Vagina (tissue), 2 donors: ENCODE measurements around the gene B9D2. TPM values are rescaled to one million over a fixed set of nuclear protein-coding genes. Genes with fewer than 3 reads are reported as not detected.

Experiments
- DNase-seq, 2 donors: peaks; one replicate each; pipeline ENCODE4 v3.0.0-alpha.2; 2017; ENCODE audit errors: extremely low spot score in 2 of 2
- H3K27ac ChIP-seq: fragments of 200-600 bp; sonication (generic); one replicate; pipeline ENCODE4 v1.5.1; 2019
- H3K27me3 ChIP-seq: fragments of 200-600 bp; sonication (generic); one replicate; pipeline ENCODE4 v1.5.1; 2019
- H3K36me3 ChIP-seq, 2 donors: fragments of 200-600 bp; sonication (generic); one replicate each; pipeline ENCODE4 v1.5.1; 2017 to 2019
- H3K4me1 ChIP-seq: fragments of 200-600 bp; sonication (generic); one replicate; pipeline ENCODE4 v1.5.1; 2019
- H3K4me3 ChIP-seq, 2 donors: fragments of 200-600 bp; sonication (generic); 1 replicate in 1 of 2; 2 replicates in 1 of 2; pipeline ENCODE4 v1.5.1; 2016 to 2019
- H3K9me3 ChIP-seq: fragments of 200-600 bp; sonication (generic); one replicate; pipeline ENCODE4 v1.5.1; 2019
- POLR2A ChIP-seq, 2 donors: fragments of 450-650 bp; IDR thresholded peaks; one replicate each; pipeline ENCODE4 v1.6.1; 2017; ENCODE audit warnings: antibody characterized with exemption in 2 of 2, mild to moderate bottlenecking in 2 of 2, moderate library complexity in 2 of 2
- POLR2AphosphoS5 ChIP-seq, 2 donors: sonication (generic); formaldehyde crosslinking; IDR thresholded peaks; one replicate each; pipeline ENCODE4 v1.9.0; 2017; ENCODE audit warnings: antibody characterized with exemption in 2 of 2, mild to moderate bottlenecking in 2 of 2, low read depth in 1 of 2; ENCODE audit not compliant: insufficient read depth in 1 of 2
- intact Hi-C: fragments of 100-400 bp; cut with DNase I; formaldehyde crosslinking; loops from one replicate; pipeline ENCODE4 v1.15.1; 2023
- total RNA-seq: library from RNA; depleted of rRNA; stranded (reverse); fragments of >200 nt; gene quantifications from one replicate; pipeline ENCODE4 v1.2.3, GENCODE V29; 2016
- TF ChIP-seq, protein P1 (sequence below), 3 experiments: fragments of 450-650 bp in 2 of 3; fragments of 200-600 bp in 1 of 3; sonication (generic) in 1 of 3; IDR thresholded peaks; one replicate each; pipeline ENCODE4 v1.5.1; 2017 to 2019; ENCODE audit warnings: antibody characterized with exemption in 3 of 3, mild to moderate bottlenecking in 2 of 3, moderate library complexity in 2 of 3

B9D2 gene
- total RNA-seq, 1 donor from 2014 or later, result not detected

DNA sequence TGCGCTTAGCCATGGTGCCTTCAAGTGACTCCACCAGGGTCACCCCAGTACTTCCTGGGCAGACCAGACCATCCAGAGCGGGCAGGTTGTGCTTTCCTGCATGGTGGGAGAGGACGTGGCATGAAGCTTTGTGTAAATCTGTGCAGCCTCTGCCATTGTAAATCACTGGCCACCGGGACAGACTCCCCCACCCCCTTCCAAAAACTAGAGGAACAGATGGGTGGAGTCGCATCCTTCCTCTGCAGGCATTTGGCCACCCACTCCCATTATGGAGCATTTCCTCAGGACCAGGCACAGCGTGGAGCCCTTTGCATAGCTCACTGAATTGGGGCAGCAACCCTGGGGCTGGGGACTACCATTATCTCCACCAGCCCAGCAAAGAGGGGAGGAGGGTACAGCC lies 41.8 kb upstream of the B9D2 start:
- peaks cover 0 to 4% of the 10 kb centered on the region in 2 donors for H3K36me3 ChIP-seq
- peak overlapping the region; percentile 72 for H3K27ac ChIP-seq
- no peaks in the 10 kb centered on the region for H3K9me3 ChIP-seq
- DNase-seq, result no peak
- intact Hi-C loops, result no loop called here
- H3K4me3 ChIP-seq, result no peak overlapping the region
- peaks cover 46% of the 10 kb centered on the region for H3K4me1 ChIP-seq
- no peaks in the 10 kb centered on the region for H3K27me3 ChIP-seq
- TF ChIP-seq POLR2AphosphoS5 (IDR thresholded peaks at IDR 0.05; ENCODE audit: insufficient read depth in 1 of 2, low read depth in 1 of 2) (no peak), POLR2A (IDR thresholded peaks at IDR 0.05) (no peak)
- TF ChIP-seq, protein P1, sequence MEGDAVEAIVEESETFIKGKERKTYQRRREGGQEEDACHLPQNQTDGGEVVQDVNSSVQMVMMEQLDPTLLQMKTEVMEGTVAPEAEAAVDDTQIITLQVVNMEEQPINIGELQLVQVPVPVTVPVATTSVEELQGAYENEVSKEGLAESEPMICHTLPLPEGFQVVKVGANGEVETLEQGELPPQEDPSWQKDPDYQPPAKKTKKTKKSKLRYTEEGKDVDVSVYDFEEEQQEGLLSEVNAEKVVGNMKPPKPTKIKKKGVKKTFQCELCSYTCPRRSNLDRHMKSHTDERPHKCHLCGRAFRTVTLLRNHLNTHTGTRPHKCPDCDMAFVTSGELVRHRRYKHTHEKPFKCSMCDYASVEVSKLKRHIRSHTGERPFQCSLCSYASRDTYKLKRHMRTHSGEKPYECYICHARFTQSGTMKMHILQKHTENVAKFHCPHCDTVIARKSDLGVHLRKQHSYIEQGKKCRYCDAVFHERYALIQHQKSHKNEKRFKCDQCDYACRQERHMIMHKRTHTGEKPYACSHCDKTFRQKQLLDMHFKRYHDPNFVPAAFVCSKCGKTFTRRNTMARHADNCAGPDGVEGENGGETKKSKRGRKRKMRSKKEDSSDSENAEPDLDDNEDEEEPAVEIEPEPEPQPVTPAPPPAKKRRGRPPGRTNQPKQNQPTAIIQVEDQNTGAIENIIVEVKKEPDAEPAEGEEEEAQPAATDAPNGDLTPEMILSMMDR (IDR thresholded peaks at IDR 0.05), result no peak

DNA sequence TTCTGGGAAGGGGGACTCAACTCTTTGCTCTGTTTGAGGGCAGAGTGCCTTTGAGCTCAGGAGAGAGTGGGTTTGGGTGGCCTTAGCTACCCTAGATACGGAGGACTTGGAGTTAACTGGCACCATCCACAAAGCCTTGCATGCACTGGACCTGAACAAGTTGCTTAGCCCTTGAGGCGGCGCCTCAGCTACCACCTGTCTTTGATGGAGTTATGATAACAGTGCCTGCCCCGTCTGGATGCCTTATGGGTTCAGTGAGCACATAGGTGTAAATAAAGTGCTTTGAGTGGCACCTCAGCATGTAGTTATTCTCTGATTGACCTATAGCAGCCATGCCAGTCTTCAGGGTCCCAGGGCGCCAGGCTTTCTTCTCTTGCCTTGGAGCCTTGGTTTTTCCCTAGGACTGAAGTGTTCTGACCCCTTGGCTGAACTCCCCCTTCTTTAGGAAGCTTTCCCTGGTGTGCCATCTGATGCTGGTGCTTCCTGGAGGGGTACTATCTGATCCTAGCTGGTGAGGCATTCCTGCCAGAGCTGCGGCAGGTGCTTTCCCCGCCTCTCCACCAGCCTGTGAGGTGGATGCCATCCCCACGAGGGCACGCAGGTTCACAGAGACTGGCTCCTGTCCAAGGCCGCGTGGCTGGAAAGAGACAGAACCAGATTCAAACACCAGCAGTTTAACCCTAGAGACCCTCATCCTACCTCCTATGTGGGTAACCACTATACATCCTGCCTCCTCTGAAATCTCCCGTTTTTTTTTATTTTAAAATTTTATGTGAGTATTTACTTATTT lies 39.4 kb upstream of the B9D2 start:
- H3K4me3 ChIP-seq, result no peak overlapping the region
- H3K9me3 ChIP-seq, result no peaks in the 10 kb centered on the region
- intact Hi-C loops, result no loop called here
- DNase-seq, result no peak
- no peaks in the 10 kb centered on the region for H3K36me3 ChIP-seq
- peak overlapping the region; percentile 39 for H3K27ac ChIP-seq
- peaks cover 60% of the 10 kb centered on the region for H3K4me1 ChIP-seq
- H3K27me3 ChIP-seq, result no peaks in the 10 kb centered on the region
- TF ChIP-seq POLR2A (IDR thresholded peaks at IDR 0.05), result no peak
- TF ChIP-seq, protein P1 (IDR thresholded peaks at IDR 0.05), result no peak
- TF ChIP-seq POLR2AphosphoS5 (IDR thresholded peaks at IDR 0.05; ENCODE audit: insufficient read depth in 1 of 2, low read depth in 1 of 2), result no peak

DNA sequence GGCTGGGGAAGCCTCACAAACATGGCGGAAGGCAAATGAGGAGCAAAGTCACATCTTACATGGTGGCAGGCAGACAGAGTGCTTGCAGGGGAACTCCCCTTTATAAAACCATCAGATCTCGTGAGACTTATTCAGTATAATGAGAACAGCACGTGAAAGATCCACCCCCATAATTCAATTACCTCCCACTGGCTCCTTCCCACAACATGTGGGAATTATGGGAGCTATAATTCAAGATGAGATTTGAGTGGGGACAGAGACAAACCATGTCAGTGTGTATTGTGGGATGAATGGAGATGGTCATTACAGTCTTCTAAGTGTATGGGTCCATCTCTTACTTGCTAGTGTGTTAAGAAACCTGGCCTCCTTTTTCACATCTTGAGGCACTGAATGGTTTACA lies 38.1 kb upstream of the B9D2 start:
- H3K4me3 ChIP-seq, result no peak overlapping the region
- no peak for DNase-seq
- no peaks in the 10 kb centered on the region for H3K27me3 ChIP-seq
- peak overlapping the region; percentile 36 for H3K27ac ChIP-seq
- H3K36me3 ChIP-seq, result no peaks in the 10 kb centered on the region
- intact Hi-C loops, result no loop called here
- TF ChIP-seq POLR2A (IDR thresholded peaks at IDR 0.05) (no peak), POLR2AphosphoS5 (IDR thresholded peaks at IDR 0.05; ENCODE audit: insufficient read depth in 1 of 2, low read depth in 1 of 2) (no peak)
- TF ChIP-seq, protein P1 (IDR thresholded peaks at IDR 0.05), result no peak
- peaks cover 61% of the 10 kb centered on the region for H3K4me1 ChIP-seq
- H3K9me3 ChIP-seq, result no peaks in the 10 kb centered on the region

DNA sequence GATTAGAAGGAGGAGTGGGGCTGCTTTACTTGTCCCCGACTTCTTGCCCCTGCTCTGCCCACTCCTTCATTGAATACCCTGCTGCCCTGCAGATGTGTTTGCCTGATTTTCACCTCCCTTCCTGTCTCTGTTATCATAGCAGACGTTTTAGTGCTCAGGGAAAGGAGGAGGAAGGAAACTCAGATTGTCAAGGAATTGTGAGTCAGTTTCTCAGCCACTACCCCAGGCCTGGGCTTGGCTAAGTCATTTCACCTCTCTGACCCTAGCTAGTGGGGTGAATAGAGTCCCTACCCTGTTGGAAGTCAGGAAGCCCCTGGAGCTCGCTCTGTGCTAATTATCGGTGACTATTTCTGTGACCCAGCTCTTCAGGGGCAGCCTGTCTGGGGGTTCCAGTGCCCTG lies 37.5 kb upstream of the B9D2 start:
- peak overlapping the region; percentile 36 for H3K27ac ChIP-seq
- intact Hi-C loops, result no loop called here
- no peaks in the 10 kb centered on the region for H3K9me3 ChIP-seq
- DNase-seq, result no peak
- no peak overlapping the region for H3K4me3 ChIP-seq
- no peaks in the 10 kb centered on the region for H3K36me3 ChIP-seq
- H3K4me1 ChIP-seq, result peaks cover 66% of the 10 kb centered on the region
- TF ChIP-seq POLR2AphosphoS5 (IDR thresholded peaks at IDR 0.05; ENCODE audit: insufficient read depth in 1 of 2, low read depth in 1 of 2), result no peak
- no peak for TF ChIP-seq POLR2A (IDR thresholded peaks at IDR 0.05)
- TF ChIP-seq, protein P1 (IDR thresholded peaks at IDR 0.05), result no peak
- H3K27me3 ChIP-seq, result no peaks in the 10 kb centered on the region

DNA sequence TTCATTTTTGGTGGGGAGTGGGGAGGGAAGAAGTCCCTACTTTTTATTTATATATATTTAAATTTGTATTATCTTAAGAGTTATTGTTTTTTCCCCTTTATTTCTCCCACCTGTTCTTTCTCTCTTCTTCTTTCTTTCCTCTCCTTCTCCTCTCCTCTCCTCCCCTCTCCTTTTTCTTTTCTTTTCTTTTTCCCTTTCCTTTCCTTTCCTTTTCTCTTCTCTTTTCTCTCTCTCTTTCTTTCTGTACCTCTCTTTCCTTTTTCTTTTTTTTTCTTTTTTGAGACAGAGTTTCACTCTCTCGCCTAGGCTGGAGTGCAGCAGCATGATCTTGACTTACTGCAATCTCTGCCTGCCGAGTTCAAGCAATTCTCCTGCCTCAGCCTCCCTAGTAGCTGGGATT lies 35.6 kb upstream of the B9D2 start:
- H3K36me3 ChIP-seq, result no peaks in the 10 kb centered on the region
- peaks cover 70% of the 10 kb centered on the region for H3K4me1 ChIP-seq
- intact Hi-C loops, result no loop called here
- no peaks in the 10 kb centered on the region for H3K27me3 ChIP-seq
- no peak for DNase-seq
- H3K4me3 ChIP-seq, result no peak overlapping the region
- H3K9me3 ChIP-seq, result no peaks in the 10 kb centered on the region
- TF ChIP-seq POLR2AphosphoS5 (IDR thresholded peaks at IDR 0.05; ENCODE audit: insufficient read depth in 1 of 2, low read depth in 1 of 2) (no peak), POLR2A (IDR thresholded peaks at IDR 0.05) (no peak)
- TF ChIP-seq, protein P1 (IDR thresholded peaks at IDR 0.05), result no peak
- peak overlapping the region; percentile 90 for H3K27ac ChIP-seq
